Measurements from ENCODE around the gene PPFIA2.
"Not testable (repeated sequence)": the region's sequence is repeated elsewhere in the genome, so short reads cannot be mapped to it uniquely, and the experiment has no call there.

Gene PPFIA2

GRCh38 chr12:81670759-81671158 lies 88.4 kb downstream of the PPFIA2 start:
- peaks cover 5% of the 10 kb centered on the region for H3K4me1 ChIP-seq (ENCODE audit: control insufficient read depth, insufficient read depth, low read length, unreplicated experiment)
- no peak overlapping the region for H3K4me3 ChIP-seq (ENCODE audit: low read depth, low read length)
- H3K27me3 ChIP-seq (ENCODE audit: insufficient read depth, low read length), result no peaks in the 10 kb centered on the region
- H3K36me3 ChIP-seq (ENCODE audit: insufficient read depth, low read length), result no peaks in the 10 kb centered on the region
- H3K79me2 ChIP-seq (ENCODE audit: control insufficient read depth, insufficient read depth, low read length, unreplicated experiment), result no peaks in the 10 kb centered on the region
- H2AFZ ChIP-seq (ENCODE audit: low read length, unreplicated experiment), result no peak overlapping the region
- H3K27ac ChIP-seq (ENCODE audit: low read depth, low read length), result no peak overlapping the region

- peaks cover 5% of the 10 kb centered on the region for H3K4me1 ChIP-seq (ENCODE audit: control insufficient read depth, insufficient read depth, low read length, unreplicated experiment)
- H3K79me2 ChIP-seq (ENCODE audit: control insufficient read depth, insufficient read depth, low read length, unreplicated experiment), result no peaks in the 10 kb centered on the region
- no peak overlapping the region for H3K4me3 ChIP-seq (ENCODE audit: low read depth, low read length)
- no peaks in the 10 kb centered on the region for H3K36me3 ChIP-seq (ENCODE audit: insufficient read depth, low read length)
- no peak overlapping the region for H3K27ac ChIP-seq (ENCODE audit: low read depth, low read length)
- H2AFZ ChIP-seq (ENCODE audit: low read length, unreplicated experiment), result no peak overlapping the region
- H3K27me3 ChIP-seq (ENCODE audit: insufficient read depth, low read length), result no peaks in the 10 kb centered on the region
Measured at GRCh38 chr12:81668475-81668874, 90.7 kb downstream of the PPFIA2 start.

GRCh38 chr12:81659310-81659709 lies 99.8 kb downstream of the PPFIA2 start:
- not testable (repeated sequence) for H3K4me1 ChIP-seq (ENCODE audit: control insufficient read depth, insufficient read depth, low read length, unreplicated experiment); H3K4me3 ChIP-seq (ENCODE audit: low read depth, low read length); H3K27me3 ChIP-seq (ENCODE audit: insufficient read depth, low read length); H2AFZ ChIP-seq (ENCODE audit: low read length, unreplicated experiment); H3K36me3 ChIP-seq (ENCODE audit: insufficient read depth, low read length); H3K27ac ChIP-seq (ENCODE audit: low read depth, low read length); H3K79me2 ChIP-seq (ENCODE audit: control insufficient read depth, insufficient read depth, low read length, unreplicated experiment)

- no peak overlapping the region for H2AFZ ChIP-seq (ENCODE audit: low read length, unreplicated experiment)
- no peaks in the 10 kb centered on the region for H3K4me1 ChIP-seq (ENCODE audit: control insufficient read depth, insufficient read depth, low read length, unreplicated experiment)
- no peaks in the 10 kb centered on the region; the same call in 1 of the 2 replicates for H3K27me3 ChIP-seq (ENCODE audit: insufficient read depth, low read length)
- no peak overlapping the region for H3K4me3 ChIP-seq (ENCODE audit: low read depth, low read length)
- no peak overlapping the region for H3K27ac ChIP-seq (ENCODE audit: low read depth, low read length)
- H3K36me3 ChIP-seq (ENCODE audit: insufficient read depth, low read length), result no peaks in the 10 kb centered on the region
- H3K79me2 ChIP-seq (ENCODE audit: control insufficient read depth, insufficient read depth, low read length, unreplicated experiment), result no peaks in the 10 kb centered on the region
Measured at GRCh38 chr12:81644503-81644902, 114.6 kb downstream of the PPFIA2 start.

- H3K27ac ChIP-seq (ENCODE audit: low read depth, low read length), result no peak overlapping the region
- H3K79me2 ChIP-seq (ENCODE audit: control insufficient read depth, insufficient read depth, low read length, unreplicated experiment), result no peaks in the 10 kb centered on the region
- H3K36me3 ChIP-seq (ENCODE audit: insufficient read depth, low read length), result no peaks in the 10 kb centered on the region
Measured at GRCh38 chr12:81639196-81639595, 120.0 kb downstream of the PPFIA2 start.

GRCh38 chr12:81633127-81633526 lies 126.0 kb downstream of the PPFIA2 start:
- H3K36me3 ChIP-seq (ENCODE audit: insufficient read depth, low read length), result no peaks in the 10 kb centered on the region

More at GRCh38 chr12:81639196-81639595, 120.0 kb downstream of the PPFIA2 start:
- Histone ChIP-seq H3K4me1 (ENCODE audit: control insufficient read depth, insufficient read depth, low read length, unreplicated experiment) (peaks cover 4% of the 10 kb centered on the region), H3K27me3 (ENCODE audit: insufficient read depth, low read length) (peaks cover 5% of the 10 kb centered on the region; the same call in 1 of the 2 replicates), H2AFZ (ENCODE audit: low read length, unreplicated experiment) (no peak overlapping the region), H3K4me3 (ENCODE audit: low read depth, low read length) (no peak overlapping the region)

GRCh38 chr12:81627336-81628189 lies 131.6 kb downstream of the PPFIA2 start:
- H3K27ac ChIP-seq (ENCODE audit: low read depth, low read length), result no peak overlapping the region
- no peaks in the 10 kb centered on the region for H3K79me2 ChIP-seq (ENCODE audit: control insufficient read depth, insufficient read depth, low read length, unreplicated experiment)
- H3K4me1 ChIP-seq (ENCODE audit: control insufficient read depth, insufficient read depth, low read length, unreplicated experiment), result no peaks in the 10 kb centered on the region
- H2AFZ ChIP-seq (ENCODE audit: low read length, unreplicated experiment), result no peak overlapping the region
- H3K36me3 ChIP-seq (ENCODE audit: insufficient read depth, low read length), result no peaks in the 10 kb centered on the region
- H3K27me3 ChIP-seq (ENCODE audit: insufficient read depth, low read length), result no peaks in the 10 kb centered on the region
- H3K4me3 ChIP-seq (ENCODE audit: low read depth, low read length), result no peak overlapping the region

More at GRCh38 chr12:81633127-81633526, 126.0 kb downstream of the PPFIA2 start:
- no peaks in the 10 kb centered on the region for H3K79me2 ChIP-seq (ENCODE audit: control insufficient read depth, insufficient read depth, low read length, unreplicated experiment)
- peaks cover 5% of the 10 kb centered on the region; the same call in 1 of the 2 replicates for H3K27me3 ChIP-seq (ENCODE audit: insufficient read depth, low read length)
- no peaks in the 10 kb centered on the region for H3K4me1 ChIP-seq (ENCODE audit: control insufficient read depth, insufficient read depth, low read length, unreplicated experiment)
- H3K27ac ChIP-seq (ENCODE audit: low read depth, low read length), result no peak overlapping the region
- no peak overlapping the region for H3K4me3 ChIP-seq (ENCODE audit: low read depth, low read length)
- H2AFZ ChIP-seq (ENCODE audit: low read length, unreplicated experiment), result no peak overlapping the region

GRCh38 chr12:81626406-81626805 lies 132.7 kb downstream of the PPFIA2 start:
- H3K4me3 ChIP-seq (ENCODE audit: low read depth, low read length), result no peak overlapping the region
- no peaks in the 10 kb centered on the region for H3K4me1 ChIP-seq (ENCODE audit: control insufficient read depth, insufficient read depth, low read length, unreplicated experiment)
- no peaks in the 10 kb centered on the region for H3K36me3 ChIP-seq (ENCODE audit: insufficient read depth, low read length)
- H3K79me2 ChIP-seq (ENCODE audit: control insufficient read depth, insufficient read depth, low read length, unreplicated experiment), result no peaks in the 10 kb centered on the region
- H3K27ac ChIP-seq (ENCODE audit: low read depth, low read length), result no peak overlapping the region
- H3K27me3 ChIP-seq (ENCODE audit: insufficient read depth, low read length), result no peaks in the 10 kb centered on the region
- no peak overlapping the region for H2AFZ ChIP-seq (ENCODE audit: low read length, unreplicated experiment)

- Histone ChIP-seq H3K79me2 (ENCODE audit: control insufficient read depth, insufficient read depth, low read length, unreplicated experiment) (no peaks in the 10 kb centered on the region), H3K27ac (ENCODE audit: low read depth, low read length) (no peak overlapping the region), H3K4me1 (ENCODE audit: control insufficient read depth, insufficient read depth, low read length, unreplicated experiment) (no peaks in the 10 kb centered on the region), H3K4me3 (ENCODE audit: low read depth, low read length) (no peak overlapping the region), H3K36me3 (ENCODE audit: insufficient read depth, low read length) (no peaks in the 10 kb centered on the region), H2AFZ (ENCODE audit: low read length, unreplicated experiment) (no peak overlapping the region), H3K27me3 (ENCODE audit: insufficient read depth, low read length) (no peaks in the 10 kb centered on the region)
Measured at GRCh38 chr12:81617915-81618314, 141.2 kb downstream of the PPFIA2 start.

GRCh38 chr12:81615026-81615588 lies 144.0 kb downstream of the PPFIA2 start:
- no peaks in the 10 kb centered on the region for H3K36me3 ChIP-seq (ENCODE audit: insufficient read depth, low read length)
- no peaks in the 10 kb centered on the region for H3K4me1 ChIP-seq (ENCODE audit: control insufficient read depth, insufficient read depth, low read length, unreplicated experiment)
- no peak overlapping the region for H3K27ac ChIP-seq (ENCODE audit: low read depth, low read length)
- no peaks in the 10 kb centered on the region for H3K27me3 ChIP-seq (ENCODE audit: insufficient read depth, low read length)
- no peaks in the 10 kb centered on the region for H3K79me2 ChIP-seq (ENCODE audit: control insufficient read depth, insufficient read depth, low read length, unreplicated experiment)
- H3K4me3 ChIP-seq (ENCODE audit: low read depth, low read length), result no peak overlapping the region
- no peak overlapping the region for H2AFZ ChIP-seq (ENCODE audit: low read length, unreplicated experiment)

All from ACC112 (cell line).